ENCODE measurements around the gene PCCB.

PCCB gene

DNA sequence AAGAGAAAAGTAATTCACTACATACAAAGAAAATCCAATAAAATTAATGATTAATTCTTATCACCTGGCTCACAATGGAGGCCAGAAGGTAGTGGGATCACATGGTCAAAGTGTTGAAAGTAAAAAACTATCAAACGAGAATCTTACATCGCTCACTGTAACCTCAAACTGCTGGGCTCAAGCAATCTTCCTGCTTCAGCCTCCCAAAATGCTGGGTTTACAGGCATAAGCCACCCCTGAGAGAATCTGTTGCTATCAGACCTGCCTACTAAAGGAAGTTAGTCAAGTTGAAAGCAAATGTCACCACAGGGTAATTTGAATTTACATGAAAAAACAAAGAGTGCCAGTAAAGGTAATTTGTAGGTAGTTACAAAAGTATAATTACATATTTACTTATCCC, 103.3 kb downstream of the PCCB start:
- no peaks in the 10 kb centered on the region for H3K9me3 ChIP-seq (ENCODE audit: control insufficient read depth, insufficient read depth, low read depth, low read length)
- no peak overlapping the region for H3K27ac ChIP-seq (ENCODE audit: extremely low read depth, low read depth, low read length)
- TF ChIP-seq ZNF121 (tag by site-specific recombination; IDR thresholded peaks at IDR 0.05) (no peak), HOXC10 (CRISPR knock-in tag; IDR thresholded peaks at IDR 0.05) (no peak), KLF9 (tag by site-specific recombination; IDR thresholded peaks at IDR 0.05; ENCODE audit: low read depth) (no peak), ZNF133 (tag by site-specific recombination; IDR thresholded peaks at IDR 0.05) (no peak), ZNF629 (tag by site-specific recombination; IDR thresholded peaks at IDR 0.05) (no peak), EGR2 (tag by site-specific recombination; IDR thresholded peaks at IDR 0.05; ENCODE audit: low read depth) (no peak), IKZF3 (tag by site-specific recombination; IDR thresholded peaks at IDR 0.05) (no peak), ZNF404 (tag by site-specific recombination; IDR thresholded peaks at IDR 0.05) (no peak), MYNN (tag by site-specific recombination; IDR thresholded peaks at IDR 0.05; ENCODE audit: borderline replicate concordance) (no peak), ZNF335 (tag by site-specific recombination; conservative IDR thresholded peaks at IDR 0.05) (no peak)
- TF ChIP-seq, protein P1, sequence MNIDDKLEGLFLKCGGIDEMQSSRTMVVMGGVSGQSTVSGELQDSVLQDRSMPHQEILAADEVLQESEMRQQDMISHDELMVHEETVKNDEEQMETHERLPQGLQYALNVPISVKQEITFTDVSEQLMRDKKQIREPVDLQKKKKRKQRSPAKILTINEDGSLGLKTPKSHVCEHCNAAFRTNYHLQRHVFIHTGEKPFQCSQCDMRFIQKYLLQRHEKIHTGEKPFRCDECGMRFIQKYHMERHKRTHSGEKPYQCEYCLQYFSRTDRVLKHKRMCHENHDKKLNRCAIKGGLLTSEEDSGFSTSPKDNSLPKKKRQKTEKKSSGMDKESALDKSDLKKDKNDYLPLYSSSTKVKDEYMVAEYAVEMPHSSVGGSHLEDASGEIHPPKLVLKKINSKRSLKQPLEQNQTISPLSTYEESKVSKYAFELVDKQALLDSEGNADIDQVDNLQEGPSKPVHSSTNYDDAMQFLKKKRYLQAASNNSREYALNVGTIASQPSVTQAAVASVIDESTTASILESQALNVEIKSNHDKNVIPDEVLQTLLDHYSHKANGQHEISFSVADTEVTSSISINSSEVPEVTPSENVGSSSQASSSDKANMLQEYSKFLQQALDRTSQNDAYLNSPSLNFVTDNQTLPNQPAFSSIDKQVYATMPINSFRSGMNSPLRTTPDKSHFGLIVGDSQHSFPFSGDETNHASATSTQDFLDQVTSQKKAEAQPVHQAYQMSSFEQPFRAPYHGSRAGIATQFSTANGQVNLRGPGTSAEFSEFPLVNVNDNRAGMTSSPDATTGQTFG (tag by site-specific recombination; IDR thresholded peaks at IDR 0.05; ENCODE audit: borderline replicate concordance): no peak
- TF ChIP-seq, protein P2, sequence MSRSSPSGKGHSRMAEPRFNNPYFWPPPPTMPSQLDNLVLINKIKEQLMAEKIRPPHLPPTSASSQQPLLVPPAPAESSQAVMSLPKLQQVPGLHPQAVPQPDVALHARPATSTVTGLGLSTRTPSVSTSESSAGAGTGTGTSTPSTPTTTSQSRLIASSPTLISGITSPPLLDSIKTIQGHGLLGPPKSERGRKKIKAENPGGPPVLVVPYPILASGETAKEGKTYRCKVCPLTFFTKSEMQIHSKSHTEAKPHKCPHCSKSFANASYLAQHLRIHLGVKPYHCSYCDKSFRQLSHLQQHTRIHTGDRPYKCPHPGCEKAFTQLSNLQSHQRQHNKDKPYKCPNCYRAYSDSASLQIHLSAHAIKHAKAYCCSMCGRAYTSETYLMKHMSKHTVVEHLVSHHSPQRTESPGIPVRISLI (tag by site-specific recombination; IDR thresholded peaks at IDR 0.05): no peak
- H3K36me3 ChIP-seq (ENCODE audit: control insufficient read depth in 2 of 2, insufficient read depth in 1 of 2, low read length in 2 of 2): peaks cover 0 to 10% of the 10 kb centered on the region in 2 experiments; a peak in 2 of 3 replicates
- H3K4me1 ChIP-seq (ENCODE audit: control insufficient read depth, insufficient read depth, low read length): no peaks in the 10 kb centered on the region
- ChIA-PET POLR2A (no interaction called here), CTCF (no interaction called here)
- no peak overlapping the region for H3K4me3 ChIP-seq (ENCODE audit: low read depth, low read length)

DNA sequence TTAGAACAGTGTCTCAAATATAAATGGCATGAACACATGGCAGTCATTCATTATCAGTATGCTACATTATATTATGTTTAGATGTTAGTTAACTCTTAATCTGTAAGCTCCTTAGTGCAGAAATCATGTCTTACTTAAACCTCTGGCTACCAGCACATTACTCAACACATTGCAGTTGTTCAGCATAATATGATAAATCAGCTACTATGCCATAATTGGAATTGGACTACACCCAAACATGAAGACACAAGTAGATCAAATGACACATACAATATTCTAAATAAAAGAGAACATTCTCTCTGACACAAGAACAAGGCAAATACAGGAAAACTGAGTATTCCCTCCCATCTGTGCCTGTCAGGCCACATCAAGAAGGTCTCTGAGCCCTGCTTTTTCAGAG, 116.1 kb downstream of the PCCB start:
- ChIA-PET CTCF (interaction anchor here (0.5 to 0.9 kb wide), 2 partner anchors 15 to 386 kb away, joined by 3 read pairs; partner anchors contain the start of gene STAG1), POLR2A (no interaction called here)
- Histone ChIP-seq H3K4me3 (ENCODE audit: low read depth, low read length) (no peak overlapping the region), H3K4me1 (ENCODE audit: control insufficient read depth, insufficient read depth, low read length) (no peaks in the 10 kb centered on the region), H3K9me3 (ENCODE audit: control insufficient read depth, insufficient read depth, low read depth, low read length) (no peaks in the 10 kb centered on the region), H3K27ac (ENCODE audit: extremely low read depth, low read depth, low read length) (no peak overlapping the region), H3K36me3 (ENCODE audit: control insufficient read depth in 2 of 2, insufficient read depth in 1 of 2, low read length in 2 of 2) (peaks cover 0 to 3% of the 10 kb centered on the region in 2 experiments; a peak in 1 of 3 replicates)
- TF ChIP-seq, protein P3, sequence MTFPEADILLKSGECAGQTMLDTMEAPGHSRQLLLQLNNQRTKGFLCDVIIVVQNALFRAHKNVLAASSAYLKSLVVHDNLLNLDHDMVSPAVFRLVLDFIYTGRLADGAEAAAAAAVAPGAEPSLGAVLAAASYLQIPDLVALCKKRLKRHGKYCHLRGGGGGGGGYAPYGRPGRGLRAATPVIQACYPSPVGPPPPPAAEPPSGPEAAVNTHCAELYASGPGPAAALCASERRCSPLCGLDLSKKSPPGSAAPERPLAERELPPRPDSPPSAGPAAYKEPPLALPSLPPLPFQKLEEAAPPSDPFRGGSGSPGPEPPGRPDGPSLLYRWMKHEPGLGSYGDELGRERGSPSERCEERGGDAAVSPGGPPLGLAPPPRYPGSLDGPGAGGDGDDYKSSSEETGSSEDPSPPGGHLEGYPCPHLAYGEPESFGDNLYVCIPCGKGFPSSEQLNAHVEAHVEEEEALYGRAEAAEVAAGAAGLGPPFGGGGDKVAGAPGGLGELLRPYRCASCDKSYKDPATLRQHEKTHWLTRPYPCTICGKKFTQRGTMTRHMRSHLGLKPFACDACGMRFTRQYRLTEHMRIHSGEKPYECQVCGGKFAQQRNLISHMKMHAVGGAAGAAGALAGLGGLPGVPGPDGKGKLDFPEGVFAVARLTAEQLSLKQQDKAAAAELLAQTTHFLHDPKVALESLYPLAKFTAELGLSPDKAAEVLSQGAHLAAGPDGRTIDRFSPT (tag by site-specific recombination; IDR thresholded peaks at IDR 0.05): no peak
- TF ChIP-seq ZNF146 (tag by site-specific recombination; IDR thresholded peaks at IDR 0.05) (no peak), ZNF19 (tag by site-specific recombination; IDR thresholded peaks at IDR 0.05; ENCODE audit: low read depth) (no peak), MEIS1 (CRISPR knock-in tag; IDR thresholded peaks at IDR 0.05; ENCODE audit: borderline replicate concordance) (no peak), ZNF600 (tag by site-specific recombination; IDR thresholded peaks at IDR 0.05) (no peak), IKZF3 (tag by site-specific recombination; IDR thresholded peaks at IDR 0.05) (no peak), ZNF174 (tag by site-specific recombination; IDR thresholded peaks at IDR 0.05) (no peak), ZNF596 (tag by site-specific recombination; IDR thresholded peaks at IDR 0.05) (no peak), SCRT1 (tag by site-specific recombination; IDR thresholded peaks at IDR 0.05; ENCODE audit: borderline replicate concordance) (no peak), ZNF670 (tag by site-specific recombination; IDR thresholded peaks at IDR 0.05; ENCODE audit: low read depth) (no peak)
- TF ChIP-seq, protein P4, sequence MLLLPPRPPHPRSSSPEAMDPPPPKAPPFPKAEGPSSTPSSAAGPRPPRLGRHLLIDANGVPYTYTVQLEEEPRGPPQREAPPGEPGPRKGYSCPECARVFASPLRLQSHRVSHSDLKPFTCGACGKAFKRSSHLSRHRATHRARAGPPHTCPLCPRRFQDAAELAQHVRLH (tag by site-specific recombination; IDR thresholded peaks at IDR 0.05): no peak
- TF ChIP-seq, protein P5, sequence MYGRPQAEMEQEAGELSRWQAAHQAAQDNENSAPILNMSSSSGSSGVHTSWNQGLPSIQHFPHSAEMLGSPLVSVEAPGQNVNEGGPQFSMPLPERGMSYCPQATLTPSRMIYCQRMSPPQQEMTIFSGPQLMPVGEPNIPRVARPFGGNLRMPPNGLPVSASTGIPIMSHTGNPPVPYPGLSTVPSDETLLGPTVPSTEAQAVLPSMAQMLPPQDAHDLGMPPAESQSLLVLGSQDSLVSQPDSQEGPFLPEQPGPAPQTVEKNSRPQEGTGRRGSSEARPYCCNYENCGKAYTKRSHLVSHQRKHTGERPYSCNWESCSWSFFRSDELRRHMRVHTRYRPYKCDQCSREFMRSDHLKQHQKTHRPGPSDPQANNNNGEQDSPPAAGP (tag by site-specific recombination; IDR thresholded peaks at IDR 0.05): no peak
- TF ChIP-seq, protein P6, sequence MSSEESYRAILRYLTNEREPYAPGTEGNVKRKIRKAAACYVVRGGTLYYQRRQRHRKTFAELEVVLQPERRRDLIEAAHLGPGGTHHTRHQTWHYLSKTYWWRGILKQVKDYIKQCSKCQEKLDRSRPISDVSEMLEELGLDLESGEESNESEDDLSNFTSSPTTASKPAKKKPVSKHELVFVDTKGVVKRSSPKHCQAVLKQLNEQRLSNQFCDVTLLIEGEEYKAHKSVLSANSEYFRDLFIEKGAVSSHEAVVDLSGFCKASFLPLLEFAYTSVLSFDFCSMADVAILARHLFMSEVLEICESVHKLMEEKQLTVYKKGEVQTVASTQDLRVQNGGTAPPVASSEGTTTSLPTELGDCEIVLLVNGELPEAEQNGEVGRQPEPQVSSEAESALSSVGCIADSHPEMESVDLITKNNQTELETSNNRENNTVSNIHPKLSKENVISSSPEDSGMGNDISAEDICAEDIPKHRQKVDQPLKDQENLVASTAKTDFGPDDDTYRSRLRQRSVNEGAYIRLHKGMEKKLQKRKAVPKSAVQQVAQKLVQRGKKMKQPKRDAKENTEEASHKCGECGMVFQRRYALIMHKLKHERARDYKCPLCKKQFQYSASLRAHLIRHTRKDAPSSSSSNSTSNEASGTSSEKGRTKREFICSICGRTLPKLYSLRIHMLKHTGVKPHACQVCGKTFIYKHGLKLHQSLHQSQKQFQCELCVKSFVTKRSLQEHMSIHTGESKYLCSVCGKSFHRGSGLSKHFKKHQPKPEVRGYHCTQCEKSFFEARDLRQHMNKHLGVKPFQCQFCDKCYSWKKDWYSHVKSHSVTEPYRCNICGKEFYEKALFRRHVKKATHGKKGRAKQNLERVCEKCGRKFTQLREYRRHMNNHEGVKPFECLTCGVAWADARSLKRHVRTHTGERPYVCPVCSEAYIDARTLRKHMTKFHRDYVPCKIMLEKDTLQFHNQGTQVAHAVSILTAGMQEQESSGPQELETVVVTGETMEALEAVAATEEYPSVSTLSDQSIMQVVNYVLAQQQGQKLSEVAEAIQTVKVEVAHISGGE (tag by site-specific recombination; conservative IDR thresholded peaks at IDR 0.05; ENCODE audit: low read depth): no peak

Measured in HEK293 (cell line).